Mucosa of rectum (tissue), 2 donors: ENCODE data around the gene KCNQ4.

Source experiments
- H3K27ac ChIP-seq, 2 donors: one replicate each; pipeline ENCODE4 v1.7.0; 2013; ENCODE audit warnings: inconsistent platforms in 2 of 2, low read depth in 2 of 2, low read length in 2 of 2
- H3K27me3 ChIP-seq, 2 donors: one replicate each; pipeline ENCODE4 v1.7.0; 2013; ENCODE audit warnings: low read length in 2 of 2; ENCODE audit not compliant: control insufficient read depth in 2 of 2, insufficient read depth in 2 of 2
- H3K36me3 ChIP-seq, 2 donors: one replicate each; pipeline ENCODE4 v1.7.0; 2013; ENCODE audit warnings: low read length in 2 of 2; ENCODE audit not compliant: control insufficient read depth in 2 of 2, insufficient read depth in 2 of 2
- H3K4me1 ChIP-seq, 2 donors: one replicate each; pipeline ENCODE4 v1.7.0; 2013; ENCODE audit warnings: low read length in 2 of 2, mild to moderate bottlenecking in 1 of 2; ENCODE audit not compliant: control insufficient read depth in 2 of 2, insufficient read depth in 2 of 2
- H3K4me3 ChIP-seq, 2 donors: one replicate each; pipeline ENCODE4 v1.7.0; 2013; ENCODE audit warnings: low read length in 2 of 2
- H3K9ac ChIP-seq, 2 donors: one replicate each; pipeline ENCODE4 v1.7.0; 2013; ENCODE audit warnings: low read length in 2 of 2, low read depth in 1 of 2, mild to moderate bottlenecking in 1 of 2
- H3K9me3 ChIP-seq, 2 donors: one replicate each; pipeline ENCODE4 v1.7.0; 2013; ENCODE audit warnings: low read length in 2 of 2; ENCODE audit not compliant: control insufficient read depth in 2 of 2
- donor health status: healthy.
- donor health status: Normal muscosa, but diverticular disease.

The KCNQ4 gene

DNA sequence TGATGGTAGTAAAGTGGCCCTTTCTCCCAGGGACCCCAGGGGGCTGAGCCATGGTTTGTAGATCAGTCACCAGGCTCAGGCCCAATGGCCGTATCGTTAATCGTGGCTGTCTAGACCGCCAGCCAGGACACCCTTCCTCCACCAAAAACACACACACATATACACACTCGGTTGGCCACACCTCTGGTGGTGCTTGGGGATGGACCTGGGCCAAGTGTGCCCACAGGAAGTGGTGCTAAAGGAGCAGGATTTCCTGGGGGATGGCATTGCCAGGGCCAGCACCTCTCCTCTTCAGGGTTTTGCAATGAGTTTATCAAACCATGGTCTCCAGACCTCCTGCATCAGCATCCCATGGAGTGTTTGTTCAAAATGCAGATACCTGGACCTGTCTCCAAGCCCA is 42.4 kb downstream of the KCNQ4 start:
- Histone ChIP-seq H3K27me3 (no peaks in the 10 kb centered on the region), H3K27ac (no peak overlapping the region), H3K36me3 (no peaks in the 10 kb centered on the region), H3K9ac (no peak overlapping the region), H3K4me1 (no peaks in the 10 kb centered on the region), H3K4me3 (no peak overlapping the region), H3K9me3 (no peaks in the 10 kb centered on the region)

DNA sequence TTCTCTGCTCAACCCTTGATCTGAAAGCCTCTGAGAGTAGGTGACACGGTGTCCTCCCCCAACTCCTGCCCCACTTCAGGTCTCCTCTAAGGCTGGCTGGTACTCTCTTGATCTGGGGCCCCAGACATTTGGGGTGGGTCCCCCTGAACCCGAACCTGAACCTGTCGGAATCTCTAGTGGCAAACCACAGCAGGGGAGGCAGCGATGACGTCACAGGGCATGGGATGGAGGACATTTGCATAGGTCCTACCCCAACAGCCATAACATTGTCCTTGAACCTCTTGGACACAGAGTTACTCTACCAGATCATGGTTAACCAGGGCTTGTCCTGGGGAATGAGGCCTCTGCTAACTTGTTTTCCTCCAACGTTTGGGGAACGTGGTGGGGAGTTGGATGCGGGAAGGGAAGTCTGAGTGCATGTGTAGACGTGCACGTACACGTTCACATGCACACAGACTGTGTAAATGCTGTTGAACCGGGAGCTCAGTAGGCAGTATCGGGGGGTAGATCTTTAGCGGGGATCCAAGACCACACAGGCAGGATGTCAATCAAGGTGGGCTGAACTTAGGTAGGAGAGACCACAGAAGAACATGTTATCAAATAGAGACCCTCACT is 46.2 kb downstream of the KCNQ4 start:
- no peak overlapping the region for H3K4me3 ChIP-seq
- no peaks in the 10 kb centered on the region for H3K36me3 ChIP-seq
- H3K27me3 ChIP-seq, result no peaks in the 10 kb centered on the region
- H3K9ac ChIP-seq, result no peak overlapping the region
- no peaks in the 10 kb centered on the region for H3K4me1 ChIP-seq
- no peak overlapping the region for H3K27ac ChIP-seq
- H3K9me3 ChIP-seq, result no peaks in the 10 kb centered on the region

DNA sequence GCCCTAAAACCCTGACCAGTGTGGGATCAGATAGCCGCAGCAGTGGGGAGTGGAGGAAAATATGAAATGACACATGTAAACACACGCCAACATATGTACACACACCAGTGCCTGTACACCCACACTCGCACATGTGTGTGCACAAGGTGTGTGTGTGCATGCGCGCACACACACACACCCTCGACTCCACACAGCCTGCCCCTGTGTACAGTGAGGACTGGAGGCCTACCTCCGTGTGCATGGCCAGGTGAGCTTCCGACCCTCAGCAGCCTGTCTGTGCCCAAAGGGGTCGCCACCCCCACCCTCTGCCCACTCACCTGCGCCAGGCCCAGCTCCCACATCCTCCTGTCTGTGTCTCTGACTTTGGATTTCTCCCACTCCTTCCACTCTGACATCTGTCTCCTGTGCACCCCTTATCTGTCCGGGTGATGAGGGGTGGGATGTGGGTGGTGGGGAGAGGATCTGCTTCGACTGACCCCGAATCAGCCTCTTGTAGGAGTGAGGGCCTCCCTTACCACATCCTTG is 46.9 kb downstream of the KCNQ4 start:
- Histone ChIP-seq H3K27ac (no peak overlapping the region), H3K9ac (no peak overlapping the region), H3K4me3 (no peak overlapping the region), H3K27me3 (no peaks in the 10 kb centered on the region), H3K4me1 (no peaks in the 10 kb centered on the region), H3K36me3 (no peaks in the 10 kb centered on the region), H3K9me3 (no peaks in the 10 kb centered on the region)

DNA sequence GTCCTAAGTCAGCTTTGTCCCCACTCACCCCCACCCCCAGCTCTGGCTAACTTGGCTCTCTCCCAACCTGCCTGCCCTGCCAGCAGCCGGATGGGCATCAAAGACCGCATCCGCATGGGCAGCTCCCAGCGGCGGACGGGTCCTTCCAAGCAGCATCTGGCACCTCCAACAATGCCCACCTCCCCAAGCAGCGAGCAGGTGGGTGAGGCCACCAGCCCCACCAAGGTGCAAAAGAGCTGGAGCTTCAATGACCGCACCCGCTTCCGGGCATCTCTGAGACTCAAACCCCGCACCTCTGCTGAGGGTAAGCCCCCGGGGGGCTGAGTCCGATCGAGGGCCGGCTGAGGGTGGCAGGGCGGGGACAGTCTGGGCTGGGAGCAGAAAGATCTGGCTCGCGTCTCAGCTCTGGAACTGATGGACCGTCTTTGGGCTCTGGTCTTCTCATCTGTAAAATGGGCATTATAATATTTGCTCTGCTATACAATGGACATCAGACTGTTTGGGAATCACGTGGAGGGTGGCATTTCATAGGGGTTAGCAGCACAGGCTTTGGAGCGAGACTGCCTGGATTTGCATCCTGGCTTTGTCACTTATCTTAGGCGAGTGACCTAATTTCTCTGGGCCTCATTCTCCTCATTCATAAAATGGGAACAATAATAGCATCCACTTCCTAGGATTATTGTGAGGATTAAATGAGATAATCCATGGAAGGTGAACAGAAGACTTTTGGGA is 47.6 kb downstream of the KCNQ4 start:
- Histone ChIP-seq H3K4me1 (no peaks in the 10 kb centered on the region), H3K9me3 (no peaks in the 10 kb centered on the region), H3K9ac (no peak overlapping the region), H3K36me3 (no peaks in the 10 kb centered on the region), H3K4me3 (no peak overlapping the region), H3K27ac (no peak overlapping the region), H3K27me3 (no peaks in the 10 kb centered on the region)

DNA sequence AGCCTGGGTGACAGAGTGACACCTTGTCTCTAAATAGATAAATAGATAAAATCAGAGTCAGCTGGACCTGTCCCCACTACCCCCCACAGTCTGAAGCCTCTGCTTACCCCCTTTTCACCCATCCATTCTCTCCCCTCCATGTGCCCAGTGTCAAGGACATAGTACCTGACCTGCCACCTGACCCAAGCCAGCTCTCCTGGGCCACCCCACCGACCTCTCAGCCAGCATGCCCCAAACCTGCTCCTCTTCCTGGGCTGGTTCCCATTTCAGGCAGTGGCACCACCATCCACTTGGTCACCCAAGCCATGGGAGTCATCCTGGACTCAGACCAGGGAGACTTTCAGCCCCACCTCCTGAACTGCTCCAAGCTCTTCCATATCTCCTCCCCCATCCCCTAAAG is 50.4 kb downstream of the KCNQ4 start:
- Histone ChIP-seq H3K36me3 (no peaks in the 10 kb centered on the region), H3K4me1 (no peaks in the 10 kb centered on the region)

DNA sequence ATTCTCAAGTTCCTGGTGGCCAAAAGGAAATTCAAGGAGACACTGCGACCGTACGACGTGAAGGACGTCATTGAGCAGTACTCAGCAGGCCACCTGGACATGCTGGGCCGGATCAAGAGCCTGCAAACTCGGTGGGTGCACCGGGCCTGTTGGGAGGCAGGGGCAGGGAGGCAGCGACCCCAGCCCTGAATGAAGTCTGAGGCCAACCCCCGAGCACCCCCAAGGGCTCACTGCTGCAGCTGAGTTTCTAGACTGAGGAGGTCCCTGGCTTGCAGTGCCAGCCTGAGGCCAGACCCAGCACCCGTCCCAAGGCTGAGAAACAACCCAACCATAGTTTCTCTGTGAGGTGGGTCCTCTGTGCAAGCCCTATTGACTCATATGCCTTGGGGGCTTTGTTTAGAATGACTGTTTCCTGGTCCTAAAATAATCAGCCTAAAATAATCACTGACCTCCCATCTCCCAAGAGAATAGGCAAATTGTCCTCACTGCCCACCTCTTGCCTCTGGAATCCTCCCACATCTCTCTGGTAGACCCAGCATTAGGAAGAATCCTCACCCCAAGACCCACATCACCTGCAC is 51.5 kb downstream of the KCNQ4 start:
- Histone ChIP-seq H3K9ac (no peak overlapping the region), H3K36me3 (no peaks in the 10 kb centered on the region), H3K4me1 (no peaks in the 10 kb centered on the region), H3K9me3 (no peaks in the 10 kb centered on the region), H3K27ac (no peak overlapping the region), H3K27me3 (no peaks in the 10 kb centered on the region), H3K4me3 (no peak overlapping the region)

More for the DNA sequence above, 50.4 kb downstream of the KCNQ4 start:
- Histone ChIP-seq H3K9me3 (no peaks in the 10 kb centered on the region), H3K27ac (no peak overlapping the region), H3K9ac (no peak overlapping the region), H3K4me3 (no peak overlapping the region), H3K27me3 (no peaks in the 10 kb centered on the region)

DNA sequence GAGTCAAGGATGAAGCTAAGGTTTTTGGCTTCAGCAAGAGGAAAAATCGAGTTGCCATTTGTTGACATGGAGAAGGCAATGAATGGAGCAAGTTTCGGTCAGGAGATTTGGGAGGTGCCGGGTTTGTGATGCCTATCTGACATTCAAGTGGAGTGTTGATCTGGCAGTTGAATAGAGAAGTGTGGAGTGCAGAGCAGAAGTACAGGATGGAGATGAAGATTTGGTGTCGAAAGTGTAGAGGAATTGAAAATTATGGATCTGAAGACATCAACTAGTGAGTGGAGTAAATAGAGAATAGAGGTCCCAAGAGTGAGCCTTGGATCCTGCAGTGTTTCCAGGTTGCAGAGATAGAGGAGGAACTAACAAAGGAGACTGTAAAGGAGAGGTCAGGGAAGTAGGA is 52.7 kb downstream of the KCNQ4 start:
- Histone ChIP-seq H3K9me3 (no peaks in the 10 kb centered on the region), H3K36me3 (no peaks in the 10 kb centered on the region), H3K4me3 (no peak overlapping the region)

DNA sequence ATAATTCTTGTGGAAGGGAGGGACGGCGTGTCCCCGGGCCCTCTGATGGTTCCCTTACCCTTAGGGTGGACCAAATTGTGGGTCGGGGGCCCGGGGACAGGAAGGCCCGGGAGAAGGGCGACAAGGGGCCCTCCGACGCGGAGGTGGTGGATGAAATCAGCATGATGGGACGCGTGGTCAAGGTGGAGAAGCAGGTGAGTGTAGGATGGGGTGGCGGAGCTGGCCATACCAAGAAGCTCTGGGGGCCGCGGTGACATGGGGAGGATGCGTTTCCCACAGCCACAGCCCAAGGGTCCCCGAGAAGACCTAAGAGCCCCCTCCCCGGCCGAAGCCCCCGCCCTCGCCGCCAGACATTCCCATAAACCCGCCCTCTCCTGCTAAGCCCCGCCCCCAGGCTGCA is 54.0 kb downstream of the KCNQ4 start:
- Histone ChIP-seq H3K4me3 (no peak overlapping the region), H3K36me3 (no peaks in the 10 kb centered on the region), H3K27me3 (no peaks in the 10 kb centered on the region)

More for the DNA sequence above, 52.7 kb downstream of the KCNQ4 start:
- no peaks in the 10 kb centered on the region for H3K27me3 ChIP-seq
- H3K27ac ChIP-seq, result no peak overlapping the region
- H3K9ac ChIP-seq, result no peak overlapping the region
- H3K4me1 ChIP-seq, result no peaks in the 10 kb centered on the region

DNA sequence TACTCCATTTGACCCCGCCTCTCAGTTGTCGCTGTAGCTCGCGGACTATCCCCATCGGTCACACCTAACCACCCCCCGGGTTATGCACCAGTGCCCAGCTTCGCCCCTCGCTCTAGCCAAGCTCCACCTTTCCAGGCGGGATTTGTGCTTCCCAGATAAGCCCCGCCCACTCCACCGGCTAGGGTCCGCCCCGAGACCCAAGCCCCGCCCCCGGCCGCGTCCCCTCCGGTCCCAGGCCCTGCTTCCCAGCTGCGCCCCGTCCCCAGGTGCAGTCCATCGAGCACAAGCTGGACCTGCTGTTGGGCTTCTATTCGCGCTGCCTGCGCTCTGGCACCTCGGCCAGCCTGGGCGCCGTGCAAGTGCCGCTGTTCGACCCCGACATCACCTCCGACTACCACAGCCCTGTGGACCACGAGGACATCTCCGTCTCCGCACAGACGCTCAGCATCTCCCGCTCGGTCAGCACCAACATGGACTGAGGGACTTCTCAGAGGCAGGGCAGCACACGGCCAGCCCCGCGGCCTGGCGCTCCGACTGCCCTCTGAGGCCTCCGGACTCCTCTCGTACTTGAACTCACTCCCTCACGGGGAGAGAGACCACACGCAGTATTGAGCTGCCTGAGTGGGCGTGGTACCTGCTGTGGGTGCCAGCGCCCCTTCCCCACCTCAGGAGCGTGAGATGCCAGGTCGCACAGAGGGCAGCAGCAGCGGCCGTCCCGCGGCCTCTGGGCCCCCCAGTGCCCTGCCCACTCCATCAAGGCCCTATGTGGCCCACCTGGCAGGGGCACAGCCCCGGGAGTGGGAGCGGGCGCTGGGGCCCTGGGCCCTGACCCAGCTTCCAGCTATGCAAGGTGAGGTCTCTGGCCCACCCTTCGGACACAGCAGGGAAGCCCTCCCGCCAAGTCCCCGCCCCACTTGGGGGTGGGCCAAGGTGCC is 54.7 kb downstream of the KCNQ4 start:
- H3K9ac ChIP-seq, result no peak overlapping the region
- no peaks in the 10 kb centered on the region for H3K36me3 ChIP-seq
- H3K4me3 ChIP-seq, result no peak overlapping the region
- H3K4me1 ChIP-seq, result no peaks in the 10 kb centered on the region
- no peaks in the 10 kb centered on the region for H3K9me3 ChIP-seq
- H3K27me3 ChIP-seq, result no peaks in the 10 kb centered on the region
- no peak overlapping the region for H3K27ac ChIP-seq

More for the DNA sequence above, 54.0 kb downstream of the KCNQ4 start:
- Histone ChIP-seq H3K27ac (no peak overlapping the region), H3K4me1 (no peaks in the 10 kb centered on the region), H3K9ac (no peak overlapping the region), H3K9me3 (no peaks in the 10 kb centered on the region)
